Aortic smooth muscle cell (primary cell): ENCODE results near the gene SMYD5. TPM values are rescaled to one million over a fixed set of nuclear protein-coding genes. Genes with fewer than 3 reads are reported as not detected.

Source experiments
- total RNA-seq: library from RNA; depleted of rRNA; stranded (reverse); fragments of >200 nt; gene quantifications from 2 replicates; pipeline ENCODE4 v1.2.3, GENCODE V29; 2014

The SMYD5 gene
- total RNA-seq = 16.1 and 20.9 TPM in 2 replicates

DNA sequence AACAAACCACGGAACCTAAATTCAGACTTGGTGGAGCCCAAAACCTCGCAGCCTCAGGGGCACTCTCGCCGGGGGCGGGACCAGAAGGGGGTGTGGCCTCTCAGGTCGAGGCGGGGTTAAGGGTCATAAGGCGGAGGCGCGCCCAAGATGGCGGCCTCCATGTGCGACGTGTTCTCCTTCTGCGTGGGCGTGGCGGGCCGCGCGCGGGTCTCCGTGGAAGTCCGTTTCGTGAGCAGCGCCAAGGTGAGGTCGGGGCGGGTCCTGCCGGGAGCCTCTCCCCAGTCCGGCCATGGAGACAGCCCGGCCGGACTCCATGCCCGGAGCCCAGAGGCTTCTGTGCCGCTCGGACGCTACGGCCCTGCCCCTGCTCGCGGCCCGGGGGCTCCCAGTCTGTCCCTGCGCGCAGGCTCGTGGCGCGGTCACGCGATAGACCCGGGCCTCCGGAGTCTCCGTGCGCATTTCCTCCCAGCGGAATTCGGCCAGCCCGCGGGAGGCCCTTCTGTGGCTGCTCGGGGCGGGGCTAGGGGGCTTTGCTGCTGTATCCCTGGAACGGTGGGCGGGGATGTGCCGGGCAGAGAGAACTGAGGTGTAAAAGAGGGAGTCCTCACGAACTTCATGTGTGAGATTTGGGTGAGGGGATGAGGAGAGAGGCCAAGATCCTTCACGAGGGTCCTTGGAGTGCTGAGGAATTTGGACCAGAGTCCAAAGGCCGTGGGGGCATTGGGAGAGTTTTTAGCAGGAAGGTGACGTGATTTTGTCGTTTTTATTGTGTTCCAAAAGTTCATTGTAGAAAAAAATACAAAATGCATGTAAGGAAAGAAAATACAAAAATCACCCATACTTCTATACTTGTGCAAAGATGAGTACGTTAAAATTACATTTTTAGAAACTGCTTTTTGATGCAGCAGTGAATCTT is at the start of gene SMYD5:
SMYD5 (plus strand) TSS at position 126 of the 916 bp plus-strand sequence; CDS start at position 148, 22 bp downstream.

GRCh38 chr2:73202156-73203054 is 11.6 kb upstream of the SMYD5 start, which contains the start of gene NOTO:
TSS of gene NOTO (plus strand) at chr2:73202574. CDS start at chr2:73202667, 93 bp downstream.

DNA sequence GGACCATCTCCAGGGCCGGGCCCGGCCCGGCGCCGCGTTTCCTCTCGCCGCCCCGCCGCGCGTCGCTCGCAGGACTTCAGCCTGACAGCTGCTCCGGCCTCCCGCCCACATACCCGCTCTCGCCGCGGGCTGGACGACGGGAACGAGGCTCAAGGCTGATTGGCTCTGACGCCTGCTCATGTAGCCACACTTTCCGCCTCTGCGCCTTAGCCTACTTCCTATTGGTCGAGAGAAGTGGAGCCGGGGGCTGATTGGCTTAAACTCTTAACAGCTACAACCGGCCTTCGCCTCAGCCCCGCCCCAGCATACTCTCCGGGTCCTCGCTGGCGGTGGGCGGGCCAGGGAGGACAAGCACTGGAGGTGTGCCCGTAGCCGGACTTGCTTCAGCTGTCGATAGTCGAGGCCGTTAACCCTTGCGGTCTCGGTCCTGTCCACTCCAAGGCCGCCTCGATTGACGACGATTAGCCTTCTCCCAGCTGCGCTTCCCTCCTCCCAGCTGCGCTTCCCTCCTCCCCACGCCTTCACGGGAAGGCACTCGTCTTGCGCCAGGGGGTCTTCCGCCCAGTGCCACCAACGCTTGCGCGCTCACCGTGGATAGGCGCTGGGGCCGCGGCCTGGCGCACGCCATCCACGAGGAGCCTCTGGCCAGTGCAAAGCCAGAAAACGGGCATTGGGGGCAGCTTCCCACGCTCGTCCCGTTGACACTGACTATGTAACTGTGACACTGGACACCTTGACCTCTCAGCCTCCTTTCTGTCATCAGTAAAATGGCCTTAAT is 19.3 kb downstream of the SMYD5 start, which contains the start of gene PRADC1:
PRADC1 (minus strand) TSS at position 86 of the 778 bp plus-strand sequence; CDS start at position 7, 79 bp downstream.

GRCh38 chr2:73233932-73234832 is 20.1 kb downstream of the SMYD5 start, which contains the start of gene CCT7:
TSS of gene CCT7 (plus strand) at chr2:73234308. CDS start at chr2:73234379, 71 bp downstream.

Other genes starting within 250 kb of the SMYD5 start
- gene SFXN5, start 142.5 kb upstream of the SMYD5 start, total RNA-seq = 19.0 and 20.3 TPM in 2 replicates
- 49.5 and 52.2 TPM in 2 replicates for gene RAB11FIP5, start 101.3 kb upstream of the SMYD5 start, total RNA-seq
- not detected in 2 replicates for gene NOTO, start 11.7 kb upstream of the SMYD5 start, total RNA-seq
- gene PRADC1, start 19.0 kb downstream of the SMYD5 start, total RNA-seq = 20.5 and 27.3 TPM in 2 replicates
- gene CCT7, start 20.1 kb downstream of the SMYD5 start, total RNA-seq = 259 and 320 TPM in 2 replicates
- 0.06 and 0.40 TPM in 2 replicates for gene FBXO41, start 70.2 kb downstream of the SMYD5 start, total RNA-seq
- not detected in 2 replicates for gene EGR4, start 79.3 kb downstream of the SMYD5 start, total RNA-seq
- gene ALMS1, start 171.6 kb downstream of the SMYD5 start, total RNA-seq = 12.0 and 13.6 TPM in 2 replicates